Esophagus muscularis mucosa (tissue), 4 donors: ENCODE results near the gene DGKD. TPM values are rescaled to one million over a fixed set of nuclear protein-coding genes. Genes with fewer than 3 reads are reported as not detected.

Experiments used
- DNase-seq: peaks from one replicate; pipeline ENCODE4 v3.0.0-alpha.2; 2017; ENCODE audit errors: extremely low spot score
- H3K27ac ChIP-seq, 4 donors: fragments of 200-600 bp; sonication (generic); replicated peaks in 1 of 4; 1 replicate in 3 of 4; 2 replicates in 1 of 4; pipeline ENCODE4 v1.5.1; 2016 to 2019; ENCODE audit warnings: mild to moderate bottlenecking in 1 of 4
- H3K27me3 ChIP-seq, 4 donors: fragments of 200-600 bp; sonication (generic); one replicate each; pipeline versions ENCODE4 v1.5.1 to v1.6.0; 2016 to 2019
- H3K36me3 ChIP-seq, 4 donors: fragments of 200-600 bp; sonication (generic); one replicate each; pipeline ENCODE4 v1.5.1; 2016 to 2019
- H3K4me1 ChIP-seq, 4 donors: fragments of 200-600 bp; sonication (generic); one replicate each; pipeline ENCODE4 v1.5.1; 2016 to 2019
- H3K4me3 ChIP-seq, 4 donors: fragments of 200-600 bp; sonication (generic); 1 replicate in 2 of 4; 2 replicates in 2 of 4; pipeline ENCODE4 v1.5.1; 2016 to 2019; ENCODE audit warnings: mild to moderate bottlenecking in 4 of 4, moderate library complexity in 1 of 4
- H3K9me3 ChIP-seq, 4 donors: fragments of 200-600 bp; sonication (generic); 1 replicate in 3 of 4; 2 replicates in 1 of 4; pipeline ENCODE4 v1.5.1; 2016 to 2019
- CTCF ChIP-seq, 3 experiments: fragments of 200-600 bp in 2 of 3; fragments of 450-650 bp in 1 of 3; sonication (generic) in 2 of 3; IDR thresholded peaks; one replicate each; pipeline ENCODE4 v1.5.1; 2017 to 2019; ENCODE audit warnings: antibody characterized with exemption in 3 of 3, mild to moderate bottlenecking in 2 of 3, moderate library complexity in 1 of 3
- EP300 ChIP-seq: sonication (generic); formaldehyde crosslinking; IDR thresholded peaks from one replicate; pipeline ENCODE4 v1.6.1; 2017; ENCODE audit warnings: antibody characterized with exemption
- POLR2A ChIP-seq: fragments of 450-650 bp; IDR thresholded peaks from one replicate; pipeline ENCODE4 v1.6.1; 2017; ENCODE audit warnings: antibody characterized with exemption, moderate library complexity, mild to moderate bottlenecking, low read depth
- POLR2AphosphoS5 ChIP-seq, 2 donors: sonication (generic); formaldehyde crosslinking; IDR thresholded peaks; one replicate each; pipeline ENCODE4 v1.6.1; 2017; ENCODE audit warnings: antibody characterized with exemption in 2 of 2
- WGBS: methylation state at CpG from one replicate; pipeline ENCODE4 v1.1.5; 2018; 5-methylcytosine and 5-hydroxymethylcytosine counted together
- intact Hi-C: fragments of 100-400 bp; cut with DNase I; formaldehyde crosslinking; loops from one replicate; pipeline ENCODE4 v1.15.1; 2023
- total RNA-seq, 4 donors: library from RNA; depleted of rRNA; stranded (reverse); fragments of >200 nt; gene quantifications; one replicate each; pipeline versions ENCODE4 v1.1.0 to v1.2.1, GENCODE V29; 2016

DGKD gene
- total RNA-seq, 4 donors from 2014 or later, result 11.6 to 16.1 (median 13.3) TPM

GRCh38 chr2:233453111-233453915 is 99.0 kb downstream of the DGKD start:
- no peak for DNase-seq
- H3K9me3 ChIP-seq, result no peaks in the 10 kb centered on the region
- no peaks in the 10 kb centered on the region for H3K27me3 ChIP-seq
- TF ChIP-seq POLR2AphosphoS5 (IDR thresholded peaks at IDR 0.05) (no peak), EP300 (no peak), CTCF (IDR thresholded peaks at IDR 0.05) (no peak), POLR2A (no peak)
- H3K27ac ChIP-seq, result peak overlapping the region in 1 of 4 donors; percentile 3
- peaks cover 41 to 100% (median 97%) of the 10 kb centered on the region in 4 donors for H3K36me3 ChIP-seq
- intact Hi-C loops, result no loop called here
- 77% methylated on average over 10 of the region's 10 CpGs for WGBS
- H3K4me1 ChIP-seq, result peaks cover 0 to 4% (median 0%) of the 10 kb centered on the region in 4 donors
- H3K4me3 ChIP-seq, result no peak overlapping the region

GRCh38 chr2:233453916-233454315 is 99.6 kb downstream of the DGKD start:
- WGBS, result 82% methylated on average over 8 of the region's 8 CpGs
- Histone ChIP-seq H3K9me3 (no peaks in the 10 kb centered on the region), H3K4me1 (peaks cover 0 to 4% (median 0%) of the 10 kb centered on the region in 4 donors), H3K27me3 (no peaks in the 10 kb centered on the region), H3K36me3 (peaks cover 41 to 100% (median 97%) of the 10 kb centered on the region in 4 donors), H3K27ac (no peak overlapping the region), H3K4me3 (no peak overlapping the region)
- DNase-seq, result no peak
- no peak for TF ChIP-seq POLR2A
- TF ChIP-seq EP300, result no peak
- TF ChIP-seq CTCF (IDR thresholded peaks at IDR 0.05), result no peak
- TF ChIP-seq POLR2AphosphoS5 (IDR thresholded peaks at IDR 0.05), result no peak
- intact Hi-C loops, result no loop called here

GRCh38 chr2:233455006-233455405 is 100.7 kb downstream of the DGKD start:
- Histone ChIP-seq H3K4me1 (no peaks in the 10 kb centered on the region), H3K36me3 (peaks cover 41 to 100% (median 97%) of the 10 kb centered on the region in 4 donors), H3K9me3 (no peaks in the 10 kb centered on the region), H3K27ac (no peak overlapping the region), H3K27me3 (no peaks in the 10 kb centered on the region), H3K4me3 (no peak overlapping the region)
- intact Hi-C loops, result no loop called here
- WGBS, result 92% methylated on average over 11 of the region's 11 CpGs
- TF ChIP-seq POLR2AphosphoS5 (IDR thresholded peaks at IDR 0.05), result no peak
- TF ChIP-seq EP300, result no peak
- no peak for TF ChIP-seq CTCF (IDR thresholded peaks at IDR 0.05)
- no peak for TF ChIP-seq POLR2A
- no peak for DNase-seq

GRCh38 chr2:233455491-233455890 is 101.2 kb downstream of the DGKD start:
- intact Hi-C loops, result no loop called here
- Histone ChIP-seq H3K9me3 (no peaks in the 10 kb centered on the region), H3K27me3 (no peaks in the 10 kb centered on the region), H3K36me3 (peaks cover 45 to 100% (median 97%) of the 10 kb centered on the region in 4 donors), H3K4me1 (no peaks in the 10 kb centered on the region), H3K27ac (no peak overlapping the region), H3K4me3 (no peak overlapping the region)
- no peak for DNase-seq
- no peak for TF ChIP-seq POLR2A
- TF ChIP-seq CTCF (IDR thresholded peaks at IDR 0.05), result no peak
- TF ChIP-seq POLR2AphosphoS5 (IDR thresholded peaks at IDR 0.05), result no peak
- no peak for TF ChIP-seq EP300
- 98% methylated on average over 7 of the region's 7 CpGs for WGBS
